ENCODE data around the gene P4HA3.

The P4HA3 gene

GRCh38 chr11:74272276-74272675 lies 39.2 kb downstream of the P4HA3 start:
- TF ChIP-seq CTCF (IDR thresholded peaks at IDR 0.05), result no peak

GRCh38 chr11:74269161-74269811 lies 42.2 kb downstream of the P4HA3 start:
- no peak for TF ChIP-seq CTCF (IDR thresholded peaks at IDR 0.05)

GRCh38 chr11:74268456-74268855 lies 43.0 kb downstream of the P4HA3 start:
- no peak for TF ChIP-seq CTCF (IDR thresholded peaks at IDR 0.05)

GRCh38 chr11:74267014-74267413 lies 44.4 kb downstream of the P4HA3 start:
- no peak for TF ChIP-seq CTCF (IDR thresholded peaks at IDR 0.05)

GRCh38 chr11:74265256-74265655 lies 46.2 kb downstream of the P4HA3 start:
- TF ChIP-seq CTCF (IDR thresholded peaks at IDR 0.05), result no peak

GRCh38 chr11:74262725-74263124 lies 48.7 kb downstream of the P4HA3 start:
- no peak for TF ChIP-seq CTCF (IDR thresholded peaks at IDR 0.05)

GRCh38 chr11:74257959-74258553 lies 53.4 kb downstream of the P4HA3 start:
- no peak for TF ChIP-seq CTCF (IDR thresholded peaks at IDR 0.05)
